ENCODE results near the gene FRYL.
"Not testable (repeated sequence)": the region's sequence is repeated elsewhere in the genome, so short reads cannot be mapped to it uniquely, and the experiment has no call there.

Gene FRYL

GRCh38 chr4:48653217-48654014 is 126.7 kb downstream of the FRYL start:
- no peak for DNase-seq

- DNase-seq = no peak
Observed at GRCh38 chr4:48651914-48652313, 128.2 kb downstream of the FRYL start.

GRCh38 chr4:48649505-48649904 is 130.6 kb downstream of the FRYL start:
- no peak for DNase-seq

GRCh38 chr4:48645225-48645794 is 134.8 kb downstream of the FRYL start:
- no peak for DNase-seq

- DNase-seq = no peak
Observed at GRCh38 chr4:48642421-48643374, 137.4 kb downstream of the FRYL start.

GRCh38 chr4:48641401-48641800 is 138.7 kb downstream of the FRYL start:
- DNase-seq = no peak

GRCh38 chr4:48640699-48641098 is 139.4 kb downstream of the FRYL start:
- no peak for DNase-seq

- no peak for DNase-seq
Observed at GRCh38 chr4:48640225-48640624, 139.9 kb downstream of the FRYL start.

- no peak for DNase-seq
Observed at GRCh38 chr4:48639807-48640206, 140.3 kb downstream of the FRYL start.

GRCh38 chr4:48638586-48638985 is 141.5 kb downstream of the FRYL start:
- DNase-seq = not testable (repeated sequence)

- no peak for DNase-seq
Observed at GRCh38 chr4:48636911-48637310, 143.2 kb downstream of the FRYL start.

GRCh38 chr4:48635980-48636379 is 144.1 kb downstream of the FRYL start:
- no peak for DNase-seq

- no peak for DNase-seq
Observed at GRCh38 chr4:48635310-48635709, 144.8 kb downstream of the FRYL start.

GRCh38 chr4:48634688-48635308 is 145.3 kb downstream of the FRYL start:
- DNase-seq = no peak

GRCh38 chr4:48633657-48634056 is 146.4 kb downstream of the FRYL start:
- DNase-seq = no peak

GRCh38 chr4:48629458-48629857 is 150.6 kb downstream of the FRYL start:
- DNase-seq = no peak

- no peak for DNase-seq
Observed at GRCh38 chr4:48623182-48623780, 156.8 kb downstream of the FRYL start.

- no peak for DNase-seq
Observed at GRCh38 chr4:48620831-48621230, 159.2 kb downstream of the FRYL start.

- DNase-seq = no peak
Observed at GRCh38 chr4:48620093-48620492, 160.0 kb downstream of the FRYL start.

- DNase-seq = no peak
Observed at GRCh38 chr4:48604527-48604926, 175.6 kb downstream of the FRYL start.

GRCh38 chr4:48604041-48604440 is 176.0 kb downstream of the FRYL start:
- no peak for DNase-seq

- no peak for DNase-seq
Observed at GRCh38 chr4:48603366-48604003, 176.6 kb downstream of the FRYL start.
